ENCODE data around the gene FFAR1. TPM values are rescaled to one million over a fixed set of nuclear protein-coding genes. Genes with fewer than 3 reads are reported as not detected.

Gene FFAR1
- total and polyA plus RNA-seq, 4 donors, result 0.06 to 0.83 (median 0.70) TPM; not detected in 1

DNA sequence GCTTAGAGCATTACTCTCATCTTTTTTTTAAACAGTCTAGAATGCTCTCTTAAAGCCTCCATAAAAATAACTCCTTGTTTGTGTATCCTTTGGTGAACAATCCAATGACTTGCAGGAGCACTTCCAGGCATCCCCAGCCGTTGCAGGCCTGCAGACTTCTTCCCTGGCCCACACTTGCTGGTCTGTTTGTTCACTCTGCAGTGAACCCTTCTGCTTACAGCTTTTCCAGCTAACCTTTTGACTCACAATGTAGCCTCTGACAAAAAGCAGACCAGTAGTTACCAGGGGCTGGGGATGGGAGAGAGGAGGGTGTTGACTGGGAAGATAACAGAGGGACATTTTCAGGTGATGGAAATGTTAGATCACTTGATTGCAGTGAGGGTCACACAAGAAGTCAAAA, 32.3 kb downstream of the FFAR1 start:
- Histone ChIP-seq H3K9me3 (ENCODE audit: control insufficient read depth, insufficient read depth, low read length) (peaks cover 4% of the 10 kb centered on the region), H3K27me3 (ENCODE audit: control insufficient read depth, insufficient read depth, low read length) (peaks cover 2% of the 10 kb centered on the region), H3K4me3 (ENCODE audit: low read depth, low read length) (no peak overlapping the region), H3K36me3 (ENCODE audit: control insufficient read depth, insufficient read depth, low read length) (no peaks in the 10 kb centered on the region), H3K27ac (ENCODE audit: low read depth, low read length) (no peak overlapping the region), H3K4me1 (ENCODE audit: control insufficient read depth, insufficient read depth, low read length) (no peaks in the 10 kb centered on the region)
- peak in 1 of 6 donors; percentile 0 for DNase-seq (ENCODE audit: low read depth in 4 of 6, low spot score in 6 of 6)
- WGBS (ENCODE audit: insufficient coverage), result 50% methylated on average over 1 of the region's 1 CpG

GRCh38 chr19:35380450-35381124, 32.9 kb downstream of the FFAR1 start:
- Histone ChIP-seq H3K9me3 (ENCODE audit: control insufficient read depth, insufficient read depth, low read length) (peaks cover 4% of the 10 kb centered on the region), H3K27ac (ENCODE audit: low read depth, low read length) (no peak overlapping the region), H3K4me3 (ENCODE audit: low read depth, low read length) (no peak overlapping the region), H3K27me3 (ENCODE audit: control insufficient read depth, insufficient read depth, low read length) (peaks cover 2% of the 10 kb centered on the region), H3K36me3 (ENCODE audit: control insufficient read depth, insufficient read depth, low read length) (no peaks in the 10 kb centered on the region), H3K4me1 (ENCODE audit: control insufficient read depth, insufficient read depth, low read length) (no peaks in the 10 kb centered on the region)
- peak in 1 of 6 donors; percentile 0 for DNase-seq (ENCODE audit: low read depth in 4 of 6, low spot score in 6 of 6)
- 72% methylated on average over 9 of the region's 9 CpGs for WGBS (ENCODE audit: insufficient coverage)

- Histone ChIP-seq H3K27me3 (ENCODE audit: control insufficient read depth, insufficient read depth, low read length) (peaks cover 2% of the 10 kb centered on the region), H3K4me1 (ENCODE audit: control insufficient read depth, insufficient read depth, low read length) (no peaks in the 10 kb centered on the region), H3K36me3 (ENCODE audit: control insufficient read depth, insufficient read depth, low read length) (no peaks in the 10 kb centered on the region), H3K9me3 (ENCODE audit: control insufficient read depth, insufficient read depth, low read length) (peaks cover 4% of the 10 kb centered on the region), H3K4me3 (ENCODE audit: low read depth, low read length) (no peak overlapping the region), H3K27ac (ENCODE audit: low read depth, low read length) (no peak overlapping the region)
- WGBS (ENCODE audit: insufficient coverage), result 73% methylated on average over 3 of the region's 3 CpGs
- no peak for DNase-seq (ENCODE audit: low read depth in 4 of 6, low spot score in 6 of 6)
Observed at GRCh38 chr19:35381318-35381717, 33.6 kb downstream of the FFAR1 start.

DNA sequence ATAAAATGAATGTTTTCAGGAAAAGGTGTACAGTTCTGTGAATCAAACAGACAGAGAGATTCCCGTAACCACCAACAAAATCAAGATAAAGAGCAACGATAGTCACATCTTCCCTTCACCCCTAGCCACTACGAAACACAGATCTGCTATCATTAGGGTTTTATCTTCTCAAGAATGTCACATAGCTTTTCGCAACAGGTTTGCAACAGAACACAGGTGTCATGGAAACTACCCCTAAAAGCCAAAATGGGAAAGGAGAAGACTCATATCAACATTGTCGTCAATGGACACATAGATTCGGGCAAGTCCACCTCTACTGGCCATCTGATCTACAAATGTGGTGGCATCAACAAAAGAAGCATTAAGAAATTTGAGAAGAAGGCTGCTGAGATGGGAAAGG, 34.2 kb downstream of the FFAR1 start:
- H3K9me3 ChIP-seq (ENCODE audit: control insufficient read depth, insufficient read depth, low read length), result peaks cover 4% of the 10 kb centered on the region
- no peak overlapping the region for H3K4me3 ChIP-seq (ENCODE audit: low read depth, low read length)
- no peak overlapping the region for H3K27ac ChIP-seq (ENCODE audit: low read depth, low read length)
- 85% methylated on average over 3 of the region's 6 CpGs for WGBS (ENCODE audit: insufficient coverage)
- no peaks in the 10 kb centered on the region for H3K4me1 ChIP-seq (ENCODE audit: control insufficient read depth, insufficient read depth, low read length)
- DNase-seq (ENCODE audit: low read depth in 4 of 6, low spot score in 6 of 6), result peak in 1 of 6 donors; percentile 0
- no peaks in the 10 kb centered on the region for H3K36me3 ChIP-seq (ENCODE audit: control insufficient read depth, insufficient read depth, low read length)
- H3K27me3 ChIP-seq (ENCODE audit: control insufficient read depth, insufficient read depth, low read length), result peaks cover 2% of the 10 kb centered on the region

GRCh38 chr19:35383536-35383935, 35.8 kb downstream of the FFAR1 start:
- Histone ChIP-seq H3K9me3 (ENCODE audit: control insufficient read depth, insufficient read depth, low read length) (peaks cover 3% of the 10 kb centered on the region), H3K4me3 (ENCODE audit: low read depth, low read length) (no peak overlapping the region), H3K27ac (ENCODE audit: low read depth, low read length) (no peak overlapping the region), H3K36me3 (ENCODE audit: control insufficient read depth, insufficient read depth, low read length) (no peaks in the 10 kb centered on the region), H3K4me1 (ENCODE audit: control insufficient read depth, insufficient read depth, low read length) (no peaks in the 10 kb centered on the region), H3K27me3 (ENCODE audit: control insufficient read depth, insufficient read depth, low read length) (peaks cover 2% of the 10 kb centered on the region)
- DNase-seq (ENCODE audit: low read depth in 4 of 6, low spot score in 6 of 6), result no peak
- WGBS (ENCODE audit: insufficient coverage), result 93% methylated on average over 2 of the region's 2 CpGs

DNA sequence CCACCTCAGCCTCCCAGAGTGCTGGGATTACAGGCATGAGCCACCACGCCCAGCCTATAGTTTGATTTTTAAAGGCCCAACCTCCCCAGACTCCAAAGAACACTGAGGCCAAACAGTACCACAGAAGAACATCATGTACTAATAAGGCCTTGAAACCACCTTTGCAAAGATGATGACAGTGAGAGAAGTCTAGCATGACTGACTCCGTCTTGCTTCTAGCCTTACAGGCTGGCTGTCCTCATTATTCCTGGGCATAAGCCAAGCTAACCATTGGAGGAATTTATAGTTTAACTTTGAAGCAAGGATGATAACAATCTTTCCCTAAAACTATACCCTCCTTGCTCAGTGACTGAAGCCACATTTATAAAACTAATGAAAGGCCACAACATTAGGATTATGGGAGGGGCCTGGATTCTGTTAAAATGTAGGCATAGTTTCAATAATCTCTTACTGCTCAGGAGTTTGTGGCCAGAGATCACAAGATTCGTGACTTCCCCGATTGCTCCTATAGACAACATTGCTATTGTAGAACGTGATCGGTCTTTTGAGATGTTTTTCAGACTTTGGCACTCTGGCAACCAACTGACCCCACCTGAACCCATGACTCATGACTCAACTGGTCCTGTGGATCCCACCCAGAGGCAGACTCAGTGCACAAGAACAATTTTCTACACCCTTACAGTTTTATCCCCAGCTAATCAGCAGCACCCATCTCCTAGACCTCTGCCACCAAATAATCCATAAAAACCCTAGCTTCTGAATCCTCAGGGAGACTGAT, 40.8 kb downstream of the FFAR1 start:
- Histone ChIP-seq H3K4me3 (ENCODE audit: low read depth, low read length) (no peak overlapping the region), H3K36me3 (ENCODE audit: control insufficient read depth, insufficient read depth, low read length) (no peaks in the 10 kb centered on the region), H3K27me3 (ENCODE audit: control insufficient read depth, insufficient read depth, low read length) (no peaks in the 10 kb centered on the region), H3K4me1 (ENCODE audit: control insufficient read depth, insufficient read depth, low read length) (no peaks in the 10 kb centered on the region), H3K9me3 (ENCODE audit: control insufficient read depth, insufficient read depth, low read length) (peaks cover 3% of the 10 kb centered on the region), H3K27ac (ENCODE audit: low read depth, low read length) (no peak overlapping the region)
- 89% methylated on average over 4 of the region's 6 CpGs for WGBS (ENCODE audit: insufficient coverage)
- no peak for DNase-seq (ENCODE audit: low read depth in 4 of 6, low spot score in 6 of 6)

DNA sequence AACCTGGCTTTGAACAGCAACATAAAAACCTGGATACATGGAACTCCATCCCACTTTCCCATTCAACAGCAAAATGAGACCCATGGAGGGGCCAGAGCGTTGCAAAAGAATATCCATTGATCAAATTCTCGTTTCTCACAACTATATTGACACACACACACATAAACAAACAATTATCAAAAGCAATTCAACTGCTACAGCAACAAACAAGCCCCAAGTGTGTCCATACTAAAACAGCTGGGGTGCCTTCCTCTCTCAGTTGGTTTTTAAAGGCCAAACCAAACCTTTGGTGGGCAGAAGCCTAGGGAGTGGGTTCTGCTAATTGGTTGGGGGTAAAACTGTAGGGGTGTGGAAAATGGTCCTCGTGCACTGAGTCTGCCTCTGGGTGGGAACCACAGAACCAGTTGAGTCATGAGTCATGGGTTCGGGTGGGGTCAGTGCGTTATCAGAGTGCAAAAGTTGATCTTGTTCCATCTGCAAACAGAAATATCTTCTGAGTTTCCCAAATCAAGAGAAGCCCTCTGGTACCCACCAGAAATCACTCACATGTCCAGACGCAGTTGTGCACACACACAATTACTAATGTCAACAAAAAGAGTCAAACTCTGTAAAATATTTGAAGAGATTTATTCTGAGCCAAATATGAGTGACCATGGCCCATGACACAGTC, 41.6 kb downstream of the FFAR1 start:
- DNase-seq (ENCODE audit: low read depth in 4 of 6, low spot score in 6 of 6), result no peak
- Histone ChIP-seq H3K36me3 (ENCODE audit: control insufficient read depth, insufficient read depth, low read length) (no peaks in the 10 kb centered on the region), H3K4me3 (ENCODE audit: low read depth, low read length) (no peak overlapping the region), H3K4me1 (ENCODE audit: control insufficient read depth, insufficient read depth, low read length) (no peaks in the 10 kb centered on the region), H3K27me3 (ENCODE audit: control insufficient read depth, insufficient read depth, low read length) (no peaks in the 10 kb centered on the region), H3K27ac (ENCODE audit: low read depth, low read length) (no peak overlapping the region), H3K9me3 (ENCODE audit: control insufficient read depth, insufficient read depth, low read length) (peaks cover 3% of the 10 kb centered on the region)
- WGBS (ENCODE audit: insufficient coverage), result 65% methylated on average over 5 of the region's 6 CpGs

- Histone ChIP-seq H3K27ac (ENCODE audit: low read depth, low read length) (no peak overlapping the region), H3K4me1 (ENCODE audit: control insufficient read depth, insufficient read depth, low read length) (peaks cover 8% of the 10 kb centered on the region), H3K27me3 (ENCODE audit: control insufficient read depth, insufficient read depth, low read length) (no peaks in the 10 kb centered on the region), H3K36me3 (ENCODE audit: control insufficient read depth, insufficient read depth, low read length) (no peaks in the 10 kb centered on the region), H3K9me3 (ENCODE audit: control insufficient read depth, insufficient read depth, low read length) (no peaks in the 10 kb centered on the region), H3K4me3 (ENCODE audit: low read depth, low read length) (no peak overlapping the region)
- 85% methylated on average over 5 of the region's 5 CpGs for whole genome bisulfite sequencing (ENCODE audit: insufficient coverage)
- peak in 1 of 6 donors; percentile 78 for DNase-seq (ENCODE audit: low read depth in 4 of 6, low spot score in 6 of 6)
Observed at GRCh38 chr19:35392742-35393715, 45.3 kb downstream of the FFAR1 start.
